ENCODE data around the gene RNF223. TPM values are rescaled to one million over a fixed set of nuclear protein-coding genes. Genes with fewer than 3 reads are reported as not detected.

Gene RNF223
- total RNA-seq, 1 donor from 2014 or later = not detected

- H3K4me3 Mint-ChIP-seq (ENCODE audit: unreplicated experiment) = no peak overlapping the region
- DNase-seq (ENCODE audit: low spot score) = no peak
- no peaks in the 10 kb centered on the region for H3K4me1 Mint-ChIP-seq (ENCODE audit: unreplicated experiment)
- no peak overlapping the region for H3K27ac Mint-ChIP-seq (ENCODE audit: unreplicated experiment)
- H3K27me3 Mint-ChIP-seq (ENCODE audit: unreplicated experiment) = peaks cover 3% of the 10 kb centered on the region
- no peaks in the 10 kb centered on the region for H3K9me3 Mint-ChIP-seq (ENCODE audit: unreplicated experiment)
- H3K36me3 Mint-ChIP-seq (ENCODE audit: low read depth, unreplicated experiment) = peaks cover 4% of the 10 kb centered on the region
- TF ChIP-seq, protein P1, sequence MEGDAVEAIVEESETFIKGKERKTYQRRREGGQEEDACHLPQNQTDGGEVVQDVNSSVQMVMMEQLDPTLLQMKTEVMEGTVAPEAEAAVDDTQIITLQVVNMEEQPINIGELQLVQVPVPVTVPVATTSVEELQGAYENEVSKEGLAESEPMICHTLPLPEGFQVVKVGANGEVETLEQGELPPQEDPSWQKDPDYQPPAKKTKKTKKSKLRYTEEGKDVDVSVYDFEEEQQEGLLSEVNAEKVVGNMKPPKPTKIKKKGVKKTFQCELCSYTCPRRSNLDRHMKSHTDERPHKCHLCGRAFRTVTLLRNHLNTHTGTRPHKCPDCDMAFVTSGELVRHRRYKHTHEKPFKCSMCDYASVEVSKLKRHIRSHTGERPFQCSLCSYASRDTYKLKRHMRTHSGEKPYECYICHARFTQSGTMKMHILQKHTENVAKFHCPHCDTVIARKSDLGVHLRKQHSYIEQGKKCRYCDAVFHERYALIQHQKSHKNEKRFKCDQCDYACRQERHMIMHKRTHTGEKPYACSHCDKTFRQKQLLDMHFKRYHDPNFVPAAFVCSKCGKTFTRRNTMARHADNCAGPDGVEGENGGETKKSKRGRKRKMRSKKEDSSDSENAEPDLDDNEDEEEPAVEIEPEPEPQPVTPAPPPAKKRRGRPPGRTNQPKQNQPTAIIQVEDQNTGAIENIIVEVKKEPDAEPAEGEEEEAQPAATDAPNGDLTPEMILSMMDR (IDR thresholded peaks at IDR 0.05; ENCODE audit: unreplicated experiment) = no peak
These were observed 19.5 kb upstream of the RNF223 start for GRCh38 chr1:1093610-1093943.

- TF ChIP-seq, protein P1 (IDR thresholded peaks at IDR 0.05; ENCODE audit: unreplicated experiment) = no peak
- DNase-seq (ENCODE audit: low spot score) = no peak
- H3K36me3 Mint-ChIP-seq (ENCODE audit: low read depth, unreplicated experiment) = peaks cover 4% of the 10 kb centered on the region
- H3K4me1 Mint-ChIP-seq (ENCODE audit: unreplicated experiment) = no peaks in the 10 kb centered on the region
- H3K27me3 Mint-ChIP-seq (ENCODE audit: unreplicated experiment) = peaks cover 3% of the 10 kb centered on the region
- no peaks in the 10 kb centered on the region for H3K9me3 Mint-ChIP-seq (ENCODE audit: unreplicated experiment)
- no peak overlapping the region for H3K4me3 Mint-ChIP-seq (ENCODE audit: unreplicated experiment)
- peak overlapping the region; percentile 27 for H3K27ac Mint-ChIP-seq (ENCODE audit: unreplicated experiment)
These were observed 18.9 kb upstream of the RNF223 start for GRCh38 chr1:1092894-1093609.

- Mint-ChIP-seq H3K4me1 (ENCODE audit: unreplicated experiment) (no peaks in the 10 kb centered on the region), H3K9me3 (ENCODE audit: unreplicated experiment) (no peaks in the 10 kb centered on the region), H3K27me3 (ENCODE audit: unreplicated experiment) (peaks cover 3% of the 10 kb centered on the region), H3K36me3 (ENCODE audit: low read depth, unreplicated experiment) (peaks cover 4% of the 10 kb centered on the region), H3K27ac (ENCODE audit: unreplicated experiment) (no peak overlapping the region), H3K4me3 (ENCODE audit: unreplicated experiment) (no peak overlapping the region)
- no peak for DNase-seq (ENCODE audit: low spot score)
- TF ChIP-seq, protein P1 (IDR thresholded peaks at IDR 0.05; ENCODE audit: unreplicated experiment) = no peak
These were observed 18.2 kb upstream of the RNF223 start for GRCh38 chr1:1092149-1092855.

DNA sequence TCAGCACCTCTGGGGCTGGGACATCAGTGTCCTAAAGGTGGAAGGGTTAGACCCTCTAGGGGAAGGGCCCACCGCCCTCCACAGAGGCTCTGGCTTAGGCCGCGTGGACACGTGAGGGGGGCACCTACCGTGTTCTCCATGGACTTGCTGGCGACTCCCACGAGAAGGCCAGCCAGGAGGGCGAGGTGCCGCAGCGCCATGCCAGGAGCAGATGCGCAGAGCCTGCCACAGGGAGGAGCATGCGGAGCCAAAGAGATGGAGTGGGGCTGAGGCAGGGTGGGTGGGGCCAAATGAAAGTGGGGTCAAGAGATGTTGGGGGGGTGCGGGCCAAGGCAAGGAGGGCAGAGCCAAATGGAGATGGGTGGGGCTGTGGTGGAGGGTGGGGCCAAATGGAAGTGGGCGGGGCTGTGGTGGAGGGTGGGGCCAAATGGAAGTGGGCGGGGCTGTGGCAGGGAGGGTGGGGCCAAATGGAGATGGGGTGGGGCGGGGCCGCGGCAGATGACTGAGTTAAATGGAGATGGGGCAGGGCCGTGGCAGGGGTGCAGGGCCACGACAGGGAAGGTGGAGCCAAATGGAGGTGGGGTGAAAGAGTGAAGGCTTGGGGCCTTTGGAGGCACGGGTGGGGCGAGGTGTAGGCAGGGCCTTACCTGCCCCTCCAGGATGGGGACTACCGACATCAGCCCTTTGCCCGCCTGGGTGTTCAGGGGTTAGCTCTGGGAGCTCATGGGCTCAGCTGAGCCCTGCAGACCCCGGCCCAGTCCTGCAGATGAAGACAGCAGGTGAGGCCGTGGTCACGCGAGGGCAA, 17.4 kb upstream of the RNF223 start:
- H3K4me1 Mint-ChIP-seq (ENCODE audit: unreplicated experiment) = no peaks in the 10 kb centered on the region
- H3K27me3 Mint-ChIP-seq (ENCODE audit: unreplicated experiment) = peaks cover 8% of the 10 kb centered on the region
- H3K27ac Mint-ChIP-seq (ENCODE audit: unreplicated experiment) = no peak overlapping the region
- TF ChIP-seq, protein P1 (IDR thresholded peaks at IDR 0.05; ENCODE audit: unreplicated experiment) = no peak
- no peak overlapping the region for H3K4me3 Mint-ChIP-seq (ENCODE audit: unreplicated experiment)
- H3K9me3 Mint-ChIP-seq (ENCODE audit: unreplicated experiment) = no peaks in the 10 kb centered on the region
- DNase-seq (ENCODE audit: low spot score) = no peak
- peaks cover 5% of the 10 kb centered on the region for H3K36me3 Mint-ChIP-seq (ENCODE audit: low read depth, unreplicated experiment)

All from endothelial cell (in vitro differentiated cells).